Testis (tissue), 2 donors: Measurements from ENCODE around the gene EPHB1.

Experiments
- CTCF ChIP-seq, 3 experiments: fragments of 450-650 bp in 2 of 3; fragments of 200-600 bp in 1 of 3; sonication (generic) in 1 of 3; IDR thresholded peaks; one replicate each; pipeline ENCODE4 v1.5.1; 2016 to 2019; ENCODE audit warnings: antibody characterized with exemption in 3 of 3, mild to moderate bottlenecking in 2 of 3, moderate library complexity in 1 of 3
- POLR2A ChIP-seq: fragments of 450-650 bp; IDR thresholded peaks from one replicate; pipeline ENCODE4 v1.6.1; 2017; ENCODE audit warnings: antibody characterized with exemption, mild to moderate bottlenecking, moderate library complexity

GRCh38 chr3:135190658-135191057 is 395.6 kb downstream of the EPHB1 start:
- TF ChIP-seq CTCF (IDR thresholded peaks at IDR 0.05) = no peak
- no peak for TF ChIP-seq POLR2A
